Naive B cell (primary cell): ENCODE results near the gene TNFRSF19. TPM values are rescaled to one million over a fixed set of nuclear protein-coding genes. Genes with fewer than 3 reads are reported as not detected.
A peak's percentile ranks its signal among the peaks of the same experiment; 100 is the strongest.

Experiments
- ATAC-seq, 2 donors: fragments of 150-1000 bp; cut with Tn5 transposase; 2 replicates each; pipeline ENCODE4 v1.10.0; 2021; ENCODE audit warnings: low read depth in 2 of 2, mild to moderate bottlenecking in 2 of 2, moderate library complexity in 2 of 2
- DNase-seq: peaks from one replicate; pipeline ENCODE4 v3.0.0; 2022
- H3K27ac Mint-ChIP-seq, 6 donors: one replicate each; pipeline ENCODE4 v1.8.0; 2020 to 2022; ENCODE audit warnings: mild to moderate bottlenecking in 6 of 6, mixed read lengths in 6 of 6, moderate library complexity in 5 of 6, inconsistent platforms in 2 of 6
- H3K27me3 Mint-ChIP-seq, 3 donors: one replicate each; pipeline ENCODE4 v1.8.0; 2021 to 2022; ENCODE audit warnings: mixed read lengths in 3 of 3, mild to moderate bottlenecking in 1 of 3
- H3K36me3 Mint-ChIP-seq, 2 donors: one replicate each; pipeline ENCODE4 v1.8.0; 2020 to 2022; ENCODE audit warnings: mixed read lengths in 2 of 2, inconsistent platforms in 1 of 2, mild to moderate bottlenecking in 1 of 2
- H3K4me1 Mint-ChIP-seq, 3 donors: one replicate each; pipeline ENCODE4 v1.8.0; 2020 to 2022; ENCODE audit warnings: mixed read lengths in 3 of 3, inconsistent platforms in 1 of 3, mild to moderate bottlenecking in 1 of 3, moderate library complexity in 1 of 3
- H3K4me3 Mint-ChIP-seq, 8 donors: one replicate each; pipeline ENCODE4 v1.8.0; 2020 to 2022; ENCODE audit warnings: mild to moderate bottlenecking in 8 of 8, mixed read lengths in 8 of 8, moderate library complexity in 8 of 8, inconsistent platforms in 2 of 8
- H3K9me3 Mint-ChIP-seq, 7 donors: one replicate each; pipeline ENCODE4 v1.8.0; 2020 to 2022; ENCODE audit warnings: mixed read lengths in 7 of 7, mild to moderate bottlenecking in 5 of 7, inconsistent platforms in 2 of 7, moderate library complexity in 1 of 7
- polyA plus RNA-seq, 6 donors: library from polyadenylated mRNA; unstranded; fragments of 300-500 nt; fragmentation: Illumina TruSeq; gene quantifications; one replicate each; pipeline ENCODE4 v1.2.3, GENCODE V29; 2021; ENCODE audit warnings: low read depth in 6 of 6

The TNFRSF19 gene
- polyA plus RNA-seq, 6 donors from 2014 or later, result 0.54 to 1.9 (median 1.3) TPM; not detected in 2

DNA sequence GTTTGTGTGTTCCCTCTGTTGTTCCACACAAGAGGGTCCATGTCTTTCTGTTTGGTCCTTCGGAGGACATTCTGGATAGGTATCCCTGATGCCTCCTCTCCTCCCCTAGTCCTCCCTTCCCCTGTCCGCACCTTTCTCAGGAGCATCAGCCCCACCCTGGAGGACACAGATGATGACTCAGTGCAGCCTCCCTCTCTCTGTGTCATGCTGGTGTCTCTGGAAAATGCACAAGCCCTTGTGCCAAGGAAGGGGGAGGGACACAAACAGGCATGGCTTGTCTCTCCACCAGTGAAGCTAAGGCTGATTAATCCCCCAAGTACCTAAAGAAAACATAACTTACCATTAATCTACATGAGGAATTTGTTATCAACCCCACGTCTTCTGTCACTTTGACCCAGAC, 16.2 kb upstream of the TNFRSF19 start:
- H3K27ac Mint-ChIP-seq, result no peak overlapping the region
- H3K4me1 Mint-ChIP-seq, result peaks cover 0 to 5% (median 0%) of the 10 kb centered on the region in 3 donors
- H3K9me3 Mint-ChIP-seq, result peaks cover 0 to 9% (median 0%) of the 10 kb centered on the region in 7 donors
- DNase-seq (no peak), ATAC-seq (no peak)
- no peaks in the 10 kb centered on the region for H3K36me3 Mint-ChIP-seq
- H3K27me3 Mint-ChIP-seq, result peaks cover 17 to 48% (median 40%) of the 10 kb centered on the region in 3 donors
- H3K4me3 Mint-ChIP-seq, result no peak overlapping the region

DNA sequence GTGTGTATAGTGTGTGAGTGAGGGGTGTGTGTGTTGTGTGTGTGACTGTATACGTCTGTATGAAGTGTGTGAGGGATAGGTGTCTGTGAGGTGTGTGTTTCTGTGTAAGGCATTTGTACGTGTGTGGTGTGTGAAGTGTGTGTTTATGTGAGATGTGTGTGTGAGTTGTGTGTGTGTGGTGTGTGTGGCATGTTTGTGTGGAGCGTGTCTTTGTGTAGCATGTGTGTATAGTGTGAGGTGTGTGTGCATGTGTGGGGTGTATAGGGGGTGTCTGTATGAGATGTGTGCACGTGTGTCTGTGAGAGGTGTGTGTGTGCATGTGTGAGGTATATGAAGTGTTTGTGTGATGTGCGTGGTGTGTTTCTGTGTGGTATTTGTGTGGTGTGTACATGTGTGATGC, 13.2 kb upstream of the TNFRSF19 start:
- Mint-ChIP-seq H3K27ac (no peak overlapping the region), H3K36me3 (no peaks in the 10 kb centered on the region), H3K4me1 (peaks cover 0 to under 1% (median 0%) of the 10 kb centered on the region in 3 donors), H3K9me3 (no peaks in the 10 kb centered on the region), H3K27me3 (peaks cover 18 to 38% (median 27%) of the 10 kb centered on the region in 3 donors), H3K4me3 (no peak overlapping the region)
- DNase-seq (no peak), ATAC-seq (no peak)

DNA sequence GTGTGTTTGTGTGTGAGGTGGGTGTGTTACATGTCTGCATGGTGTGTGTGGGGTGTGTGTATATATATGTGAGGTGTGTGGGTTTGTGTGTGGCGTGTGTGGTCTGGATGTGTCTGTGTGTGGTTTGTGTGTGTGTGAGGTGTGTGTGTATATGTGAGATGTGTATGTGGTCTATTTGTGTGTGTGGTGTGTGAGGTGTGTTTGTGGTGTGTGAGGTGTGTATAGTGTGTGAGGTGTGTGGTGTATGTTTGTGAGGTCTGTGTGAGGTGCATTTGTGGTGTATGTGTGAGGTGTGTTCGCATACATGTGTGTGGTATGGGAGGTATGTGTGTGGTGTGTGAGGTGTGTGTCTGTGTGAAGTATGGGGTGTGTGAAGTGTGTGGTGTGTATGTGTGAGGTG, 12.5 kb upstream of the TNFRSF19 start:
- H3K4me1 Mint-ChIP-seq, result no peaks in the 10 kb centered on the region
- no peaks in the 10 kb centered on the region for H3K36me3 Mint-ChIP-seq
- peaks cover 20 to 31% (median 26%) of the 10 kb centered on the region in 3 donors for H3K27me3 Mint-ChIP-seq
- DNase-seq, result no peak
- no peak overlapping the region for H3K4me3 Mint-ChIP-seq
- no peak overlapping the region for H3K27ac Mint-ChIP-seq
- no peak for ATAC-seq
- H3K9me3 Mint-ChIP-seq, result no peaks in the 10 kb centered on the region

DNA sequence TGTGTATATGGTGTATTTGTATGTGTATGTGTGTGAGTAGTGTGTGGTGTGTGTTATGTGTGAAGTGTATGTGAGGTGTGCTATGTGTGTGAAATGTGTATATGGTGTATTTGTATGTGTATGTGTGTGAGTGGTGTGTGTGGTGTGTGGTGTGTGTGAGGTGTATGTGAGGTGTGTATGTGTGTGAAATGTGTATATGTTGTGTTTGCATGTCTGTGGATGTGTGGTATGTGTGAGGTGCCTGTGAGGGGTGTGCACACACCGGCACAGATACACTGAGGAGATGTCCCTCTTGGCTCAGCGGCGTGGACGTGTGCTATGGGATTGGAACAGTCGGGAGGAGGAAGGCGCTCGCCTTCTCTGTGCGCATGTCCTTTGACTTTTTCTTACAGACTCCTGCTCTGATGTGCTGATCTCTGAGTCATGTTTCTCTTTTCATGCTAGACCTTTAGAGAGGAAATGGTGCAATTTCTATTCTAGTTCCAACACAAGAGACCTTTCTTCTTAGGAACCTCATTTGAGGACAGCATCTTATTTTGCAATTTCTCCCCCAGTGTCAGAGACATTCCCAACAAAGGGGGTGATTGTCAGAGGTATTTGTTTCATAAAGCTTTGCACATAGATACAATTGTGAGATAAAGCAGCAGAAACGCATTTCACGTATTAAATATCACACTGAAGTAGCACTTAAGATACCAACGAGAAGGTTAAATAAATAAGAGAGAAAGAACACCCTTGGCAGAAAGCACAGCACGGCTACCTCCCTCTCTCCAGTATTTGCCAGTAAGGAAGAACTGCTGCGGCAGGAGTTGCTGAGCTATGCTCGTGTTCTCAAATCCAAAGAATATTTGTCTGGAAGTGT, 11.3 kb upstream of the TNFRSF19 start:
- DNase-seq (no peak), ATAC-seq (no peak)
- H3K36me3 Mint-ChIP-seq, result no peaks in the 10 kb centered on the region
- no peaks in the 10 kb centered on the region for H3K4me1 Mint-ChIP-seq
- H3K9me3 Mint-ChIP-seq, result no peaks in the 10 kb centered on the region
- no peak overlapping the region for H3K4me3 Mint-ChIP-seq
- peaks cover 20 to 31% (median 30%) of the 10 kb centered on the region in 3 donors for H3K27me3 Mint-ChIP-seq
- H3K27ac Mint-ChIP-seq, result no peak overlapping the region

DNA sequence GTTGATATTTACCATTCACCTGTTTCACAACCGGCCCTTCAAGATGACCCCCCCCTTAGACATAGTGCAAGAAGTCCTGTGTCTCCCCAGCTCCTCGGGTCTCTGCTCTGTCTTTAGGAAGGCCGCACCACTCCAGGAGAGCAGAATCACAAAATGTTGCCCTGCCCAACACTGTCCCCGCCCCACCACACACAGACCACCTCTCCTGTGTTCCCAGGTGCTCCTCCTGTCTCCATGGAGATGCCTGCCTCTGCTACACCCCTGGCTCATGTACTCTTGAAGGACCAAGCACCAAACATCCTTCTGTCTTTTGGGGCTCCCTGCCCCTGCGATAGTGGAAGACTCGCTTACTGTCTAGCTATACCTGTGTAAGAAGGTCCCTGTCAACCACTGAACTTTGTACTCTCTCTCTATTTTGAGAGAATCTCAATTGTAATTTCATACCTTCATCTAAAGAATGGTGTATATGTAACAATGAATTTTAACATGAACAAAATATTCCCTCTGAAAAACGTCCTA, 9.6 kb upstream of the TNFRSF19 start:
- Mint-ChIP-seq H3K4me1 (no peaks in the 10 kb centered on the region), H3K4me3 (peak overlapping the region in 1 of 8 donors; percentile 17), H3K27me3 (peaks cover 12 to 29% (median 24%) of the 10 kb centered on the region in 3 donors), H3K9me3 (no peaks in the 10 kb centered on the region), H3K36me3 (no peaks in the 10 kb centered on the region), H3K27ac (no peak overlapping the region)
- no peak for DNase-seq
- ATAC-seq, result no peak

DNA sequence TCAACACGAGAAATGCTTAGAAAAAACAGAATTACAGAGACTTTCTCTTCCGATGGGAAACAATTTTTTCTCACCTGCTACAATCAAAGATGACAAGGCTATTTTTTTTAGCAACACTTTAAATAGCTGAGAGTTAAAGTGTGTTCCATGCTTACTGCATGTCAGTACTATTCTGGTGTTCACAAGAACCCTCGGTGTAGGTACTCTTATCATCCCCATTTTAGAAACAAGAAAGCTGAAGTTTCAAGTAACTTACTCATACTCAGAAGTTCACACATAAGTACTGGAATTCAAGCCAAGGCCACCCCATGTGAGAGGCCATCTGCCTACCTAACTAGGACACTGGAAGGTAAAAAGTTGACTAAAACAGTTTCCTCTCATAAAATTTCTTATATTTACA, 9.0 kb upstream of the TNFRSF19 start:
- no peaks in the 10 kb centered on the region for H3K9me3 Mint-ChIP-seq
- no peaks in the 10 kb centered on the region for H3K4me1 Mint-ChIP-seq
- DNase-seq, result no peak
- ATAC-seq, result no peak
- H3K27me3 Mint-ChIP-seq, result peaks cover 14 to 32% (median 25%) of the 10 kb centered on the region in 3 donors
- no peak overlapping the region for H3K4me3 Mint-ChIP-seq
- H3K27ac Mint-ChIP-seq, result no peak overlapping the region
- H3K36me3 Mint-ChIP-seq, result no peaks in the 10 kb centered on the region

DNA sequence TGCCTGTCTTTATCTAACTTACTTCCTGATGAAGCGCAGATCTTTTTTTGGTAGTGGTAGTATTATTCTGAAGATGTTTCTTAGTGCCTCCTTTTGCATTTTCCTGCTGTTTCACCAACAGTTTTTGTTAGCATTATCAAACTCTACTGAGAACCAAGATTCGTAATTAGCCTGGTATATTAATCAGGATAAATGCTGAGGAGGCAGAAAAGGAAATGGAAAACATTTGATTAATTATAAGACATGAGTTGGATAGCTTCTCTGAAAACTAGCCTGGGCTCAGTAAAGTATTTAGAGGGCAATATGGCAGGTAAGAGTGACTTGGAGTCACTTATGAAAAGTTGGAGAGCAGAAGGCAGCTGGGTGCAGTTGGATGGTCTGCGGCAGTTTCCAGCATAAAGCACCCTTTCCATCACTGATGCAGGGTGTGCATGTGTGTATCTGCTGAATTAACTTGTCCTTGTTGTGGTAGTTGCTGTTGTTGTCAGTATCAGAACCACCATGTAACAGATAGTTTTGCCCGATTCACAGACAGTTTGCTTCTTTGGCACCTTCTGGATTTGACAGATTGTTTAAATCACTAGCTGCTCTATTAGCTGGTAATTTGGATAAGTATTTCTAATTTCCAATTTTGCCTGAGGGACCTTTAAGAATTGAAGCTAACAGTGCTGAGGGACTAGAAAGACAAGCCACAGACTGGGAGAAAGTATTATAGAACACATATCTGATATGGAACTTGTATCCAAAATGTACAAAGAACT, 6.9 kb upstream of the TNFRSF19 start:
- DNase-seq, result no peak
- no peak for ATAC-seq
- H3K4me3 Mint-ChIP-seq, result no peak overlapping the region
- H3K9me3 Mint-ChIP-seq, result peaks cover 0 to 2% (median 0%) of the 10 kb centered on the region in 7 donors
- H3K27me3 Mint-ChIP-seq, result peaks cover 24 to 45% (median 34%) of the 10 kb centered on the region in 3 donors
- no peaks in the 10 kb centered on the region for H3K36me3 Mint-ChIP-seq
- no peak overlapping the region for H3K27ac Mint-ChIP-seq
- H3K4me1 Mint-ChIP-seq, result no peaks in the 10 kb centered on the region

DNA sequence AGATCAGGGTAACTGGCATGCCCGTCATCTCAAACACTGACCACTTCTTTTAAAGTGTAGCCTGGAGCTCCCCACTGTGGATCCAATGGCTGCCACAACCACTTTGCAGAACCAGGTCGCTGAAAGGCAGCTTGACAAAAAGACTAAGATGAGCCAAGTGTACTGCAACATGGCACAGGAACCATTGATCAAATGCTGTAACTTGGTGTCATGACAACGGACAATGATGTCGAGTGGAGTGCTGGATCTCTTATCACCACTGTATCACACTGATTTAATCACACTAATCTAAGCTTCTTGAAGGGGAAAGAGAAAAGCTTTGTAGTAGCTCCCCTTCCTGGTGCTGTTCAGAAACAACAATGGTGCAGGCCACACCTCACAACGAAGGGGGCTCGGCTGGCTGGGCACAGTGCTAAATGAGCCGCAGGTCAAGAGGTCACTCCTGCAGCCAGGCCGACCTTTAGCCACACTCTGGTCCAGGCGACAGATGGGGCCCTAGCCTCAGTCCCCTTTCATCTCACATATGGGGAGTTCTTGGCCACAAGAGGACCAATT, 2.2 kb upstream of the TNFRSF19 start:
- peaks cover 29 to 53% (median 44%) of the 10 kb centered on the region in 3 donors for H3K27me3 Mint-ChIP-seq
- H3K4me1 Mint-ChIP-seq, result no peaks in the 10 kb centered on the region
- DNase-seq (no peak), ATAC-seq (no peak)
- H3K36me3 Mint-ChIP-seq, result no peaks in the 10 kb centered on the region
- H3K27ac Mint-ChIP-seq, result no peak overlapping the region
- no peak overlapping the region for H3K4me3 Mint-ChIP-seq
- H3K9me3 Mint-ChIP-seq, result peaks cover 0 to 2% (median 0%) of the 10 kb centered on the region in 7 donors

DNA sequence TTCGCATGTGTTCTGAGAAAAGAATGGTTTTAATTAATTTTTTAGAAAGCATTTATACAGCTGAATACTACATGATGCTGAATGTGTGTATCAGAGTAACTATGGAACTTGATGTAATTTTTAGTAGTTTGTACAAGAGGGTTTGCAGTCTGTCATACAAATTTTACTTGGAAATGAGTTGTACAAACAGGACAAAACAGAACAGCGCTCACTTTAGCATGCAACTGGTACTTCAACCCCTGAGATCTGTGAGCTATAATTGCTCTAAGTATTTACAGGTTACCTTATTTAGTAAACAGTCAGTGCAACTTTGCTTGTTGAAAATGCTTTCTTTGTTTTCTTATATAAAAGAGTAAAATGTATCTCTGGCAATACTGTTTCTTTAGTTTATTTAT, 706 bp downstream of the TNFRSF19 start:
- H3K36me3 Mint-ChIP-seq, result no peaks in the 10 kb centered on the region
- no peak for ATAC-seq
- peaks cover 27 to 43% (median 42%) of the 10 kb centered on the region in 3 donors for H3K27me3 Mint-ChIP-seq
- no peak overlapping the region for H3K27ac Mint-ChIP-seq
- no peak overlapping the region for H3K4me3 Mint-ChIP-seq
- H3K9me3 Mint-ChIP-seq, result peaks cover 0 to 4% (median 0%) of the 10 kb centered on the region in 7 donors
- DNase-seq, result no peak
- no peaks in the 10 kb centered on the region for H3K4me1 Mint-ChIP-seq

DNA sequence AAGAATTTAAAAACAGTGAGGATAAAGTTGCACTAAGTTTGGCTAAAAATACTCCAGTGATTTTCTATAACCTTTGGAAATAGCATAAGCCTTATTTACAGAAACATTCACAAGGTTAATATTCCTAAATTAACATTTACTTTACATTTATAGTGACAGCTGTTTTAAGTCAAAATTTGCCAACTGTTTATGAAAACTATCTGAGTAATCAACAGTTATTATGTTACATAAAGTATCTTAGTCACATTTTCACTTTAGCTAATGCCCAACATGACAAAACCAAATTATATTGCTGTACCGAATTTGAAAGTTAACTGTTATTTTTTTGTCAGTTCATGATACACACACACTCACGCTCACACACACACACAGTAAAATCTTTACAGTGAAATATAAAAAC, 1.2 kb downstream of the TNFRSF19 start:
- Mint-ChIP-seq H3K4me1 (no peaks in the 10 kb centered on the region), H3K27me3 (peaks cover 22 to 42% (median 37%) of the 10 kb centered on the region in 3 donors), H3K9me3 (peaks cover 0 to 4% (median 0%) of the 10 kb centered on the region in 7 donors), H3K36me3 (no peaks in the 10 kb centered on the region), H3K27ac (no peak overlapping the region), H3K4me3 (no peak overlapping the region)
- ATAC-seq (no peak), DNase-seq (no peak)

DNA sequence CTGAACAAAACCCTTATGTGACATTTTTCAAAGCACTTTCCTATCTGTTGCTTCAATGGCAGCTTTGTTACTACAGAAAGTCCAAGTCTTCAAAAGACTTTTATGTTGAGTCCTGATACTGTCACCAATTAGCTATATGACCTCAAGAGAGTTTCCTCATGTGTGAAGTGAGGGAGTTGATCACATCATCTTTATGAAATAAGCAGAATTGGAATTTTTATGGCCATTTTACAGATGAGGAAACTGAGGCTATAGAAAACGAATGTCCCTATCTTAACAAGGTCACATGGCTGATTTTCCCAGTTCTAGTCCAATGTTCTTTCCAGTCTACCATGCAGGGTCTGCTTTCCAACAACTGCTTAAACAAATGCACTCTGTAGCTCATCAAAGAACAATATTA, 2.6 kb downstream of the TNFRSF19 start:
- Mint-ChIP-seq H3K4me1 (peaks cover 0 to 6% (median under 1%) of the 10 kb centered on the region in 3 donors), H3K9me3 (peaks cover 0 to 5% (median 0%) of the 10 kb centered on the region in 7 donors), H3K27ac (no peak overlapping the region), H3K4me3 (no peak overlapping the region), H3K27me3 (peaks cover 26 to 47% (median 38%) of the 10 kb centered on the region in 3 donors), H3K36me3 (peaks cover 0 to 8% of the 10 kb centered on the region in 2 donors)
- ATAC-seq, result no peak
- no peak for DNase-seq

DNA sequence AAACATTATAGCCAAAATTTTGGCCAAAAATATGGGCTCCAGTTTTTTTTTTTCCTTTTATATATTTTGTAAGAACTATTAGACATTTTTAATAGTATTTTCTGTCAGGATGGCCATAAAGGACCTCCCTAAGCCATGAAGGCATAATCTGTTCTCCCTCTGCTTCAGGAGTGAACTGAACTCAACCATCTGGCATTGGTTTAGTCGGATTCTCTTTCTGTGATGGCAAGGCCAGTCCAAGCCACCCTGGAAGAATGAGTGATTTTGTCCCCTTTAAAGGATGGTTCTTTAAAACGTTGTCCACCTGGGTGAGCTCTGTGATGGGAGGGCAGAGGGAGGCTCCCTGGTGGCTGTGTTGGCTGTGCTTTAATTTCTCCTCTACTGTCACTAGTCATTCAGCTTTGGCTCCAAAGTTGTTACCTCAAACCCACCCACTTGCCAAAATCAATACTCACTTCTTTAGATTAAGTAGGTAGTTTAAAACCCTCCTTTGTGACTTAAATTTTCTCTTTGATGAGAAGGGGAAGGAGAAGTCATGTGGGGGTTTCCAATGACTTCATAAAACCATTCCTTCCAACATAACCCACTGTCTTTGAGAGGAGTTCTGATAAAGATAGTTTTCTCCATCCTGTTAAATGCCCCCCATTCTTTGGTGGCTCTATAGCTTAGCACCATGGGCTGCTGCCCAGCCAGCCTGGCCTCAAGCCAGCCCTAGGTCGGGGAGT, 4.4 kb downstream of the TNFRSF19 start:
- ATAC-seq, result no peak
- DNase-seq, result no peak
- Mint-ChIP-seq H3K4me3 (no peak overlapping the region), H3K9me3 (peaks cover 0 to 5% (median 0%) of the 10 kb centered on the region in 7 donors), H3K27ac (no peak overlapping the region), H3K36me3 (peaks cover 0 to 11% of the 10 kb centered on the region in 2 donors), H3K4me1 (peaks cover 0 to 8% (median 6%) of the 10 kb centered on the region in 3 donors), H3K27me3 (peaks cover 26 to 53% (median 35%) of the 10 kb centered on the region in 3 donors)

DNA sequence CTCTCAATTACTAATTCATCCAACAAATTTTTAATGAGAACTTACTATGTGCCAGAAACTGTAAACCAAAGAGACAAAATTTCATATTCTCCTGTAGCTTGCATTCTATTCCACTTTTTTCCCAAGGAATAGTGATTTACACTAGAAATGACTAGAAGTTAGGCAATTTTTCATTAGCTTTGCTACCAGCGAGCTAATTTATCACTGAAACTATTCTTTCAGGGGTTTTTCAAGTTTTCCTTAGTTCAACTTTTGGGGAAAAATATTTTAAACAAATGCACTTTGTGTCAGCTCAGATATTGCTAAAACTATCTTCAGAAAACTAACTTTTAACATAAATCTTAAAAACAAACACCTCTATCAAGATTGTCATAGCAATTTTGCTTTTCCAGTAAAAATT, 5.4 kb downstream of the TNFRSF19 start:
- H3K4me1 Mint-ChIP-seq, result peaks cover 7 to 13% (median 12%) of the 10 kb centered on the region in 3 donors
- ATAC-seq (no peak), DNase-seq (no peak)
- H3K9me3 Mint-ChIP-seq, result peaks cover 0 to 5% (median 0%) of the 10 kb centered on the region in 7 donors
- peaks cover 25 to 52% (median 34%) of the 10 kb centered on the region in 3 donors for H3K27me3 Mint-ChIP-seq
- H3K27ac Mint-ChIP-seq, result no peak overlapping the region
- peaks cover 0 to 11% of the 10 kb centered on the region in 2 donors for H3K36me3 Mint-ChIP-seq
- no peak overlapping the region for H3K4me3 Mint-ChIP-seq
